ENCODE data around the gene SELPLG. TPM values are rescaled to one million over a fixed set of nuclear protein-coding genes. Genes with fewer than 3 reads are reported as not detected.
"Not testable (repeated sequence)": the region's sequence is repeated elsewhere in the genome, so short reads cannot be mapped to it uniquely, and the experiment has no call there.

SELPLG gene
- total RNA-seq, 1 donor from 2014 or later: 51.9 TPM

DNA sequence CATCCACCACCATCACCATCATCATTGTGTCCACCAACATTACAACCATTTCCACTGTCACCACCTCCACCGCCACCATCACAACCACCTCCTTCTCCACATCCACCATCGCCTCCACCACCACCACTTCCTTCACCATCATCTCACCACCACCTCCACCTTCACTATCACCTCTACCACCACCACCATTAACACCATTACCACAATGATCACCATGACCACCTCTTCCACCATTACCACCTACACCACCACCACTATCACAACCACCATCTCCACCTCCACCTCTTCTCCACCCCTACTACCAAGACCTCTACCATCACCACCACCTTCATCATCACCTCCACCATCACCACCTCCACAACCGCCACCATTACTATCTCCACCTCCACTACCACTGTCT, 54.9 kb downstream of the SELPLG start:
- intact Hi-C loops (cut with micrococcal nuclease): no loop called here
- peaks cover 15% of the 10 kb centered on the region for H3K9me3 Mint-ChIP-seq
- peaks cover 30% of the 10 kb centered on the region for H3K4me1 Mint-ChIP-seq (ENCODE audit: low read depth)
- DNase-seq (ENCODE audit: low spot score): no peak
- no peak overlapping the region for H3K4me3 Mint-ChIP-seq
- H3K27ac Mint-ChIP-seq: peak overlapping the region; percentile 47
- H3K36me3 Mint-ChIP-seq (ENCODE audit: low read depth): peaks cover 9% of the 10 kb centered on the region
- peaks cover 5% of the 10 kb centered on the region for H3K27me3 Mint-ChIP-seq (ENCODE audit: insufficient read depth)

GRCh38 chr12:108578264-108578663, 55.4 kb downstream of the SELPLG start:
- H3K27me3 Mint-ChIP-seq (ENCODE audit: insufficient read depth): peaks cover 5% of the 10 kb centered on the region
- peak overlapping the region; percentile 42 for H3K27ac Mint-ChIP-seq
- H3K4me1 Mint-ChIP-seq (ENCODE audit: low read depth): peaks cover 35% of the 10 kb centered on the region
- H3K9me3 Mint-ChIP-seq: peaks cover 15% of the 10 kb centered on the region
- intact Hi-C loops (cut with micrococcal nuclease): no loop called here
- no peak overlapping the region for H3K4me3 Mint-ChIP-seq
- peaks cover 9% of the 10 kb centered on the region for H3K36me3 Mint-ChIP-seq (ENCODE audit: low read depth)
- no peak for DNase-seq (ENCODE audit: low spot score)

- Mint-ChIP-seq H3K27ac (no peak overlapping the region), H3K27me3 (ENCODE audit: insufficient read depth) (peaks cover 4% of the 10 kb centered on the region), H3K4me3 (no peak overlapping the region), H3K9me3 (peaks cover 15% of the 10 kb centered on the region), H3K36me3 (ENCODE audit: low read depth) (peaks cover 9% of the 10 kb centered on the region), H3K4me1 (ENCODE audit: low read depth) (peaks cover 43% of the 10 kb centered on the region)
- intact Hi-C loops (cut with micrococcal nuclease): no loop called here
- DNase-seq (ENCODE audit: low spot score): no peak
These were observed 56.2 kb downstream of the SELPLG start for GRCh38 chr12:108577458-108577857.

GRCh38 chr12:108576660-108577234, 56.9 kb downstream of the SELPLG start:
- peaks cover 4% of the 10 kb centered on the region for H3K27me3 Mint-ChIP-seq (ENCODE audit: insufficient read depth)
- H3K4me1 Mint-ChIP-seq (ENCODE audit: low read depth): peaks cover 50% of the 10 kb centered on the region
- H3K9me3 Mint-ChIP-seq: peaks cover 15% of the 10 kb centered on the region
- peaks cover 9% of the 10 kb centered on the region for H3K36me3 Mint-ChIP-seq (ENCODE audit: low read depth)
- intact Hi-C loops (cut with micrococcal nuclease): no loop called here
- no peak overlapping the region for H3K4me3 Mint-ChIP-seq
- no peak for DNase-seq (ENCODE audit: low spot score)
- H3K27ac Mint-ChIP-seq: no peak overlapping the region

- peaks cover 15% of the 10 kb centered on the region for H3K9me3 Mint-ChIP-seq
- peaks cover 60% of the 10 kb centered on the region for H3K4me1 Mint-ChIP-seq (ENCODE audit: low read depth)
- H3K27ac Mint-ChIP-seq: no peak overlapping the region
These were observed 58.3 kb downstream of the SELPLG start for GRCh38 chr12:108575199-108575912.

GRCh38 chr12:108574276-108574675, 59.4 kb downstream of the SELPLG start:
- Mint-ChIP-seq H3K4me1 (ENCODE audit: low read depth) (peaks cover 59% of the 10 kb centered on the region), H3K9me3 (peaks cover 15% of the 10 kb centered on the region), H3K36me3 (ENCODE audit: low read depth) (peaks cover 12% of the 10 kb centered on the region)
- H3K27ac Mint-ChIP-seq; H3K27me3 Mint-ChIP-seq (ENCODE audit: insufficient read depth); H3K4me3 Mint-ChIP-seq; DNase-seq (ENCODE audit: low spot score); intact Hi-C loops (cut with micrococcal nuclease): not testable (repeated sequence)

More at GRCh38 chr12:108575199-108575912, 58.3 kb downstream of the SELPLG start:
- intact Hi-C loops (cut with micrococcal nuclease): no loop called here
- H3K27me3 Mint-ChIP-seq (ENCODE audit: insufficient read depth): peaks cover 4% of the 10 kb centered on the region
- no peak overlapping the region for H3K4me3 Mint-ChIP-seq
- no peak for DNase-seq (ENCODE audit: low spot score)
- peaks cover 9% of the 10 kb centered on the region for H3K36me3 Mint-ChIP-seq (ENCODE audit: low read depth)

GRCh38 chr12:108573317-108573716, 60.4 kb downstream of the SELPLG start:
- H3K27ac Mint-ChIP-seq: no peak overlapping the region
- intact Hi-C loops (cut with micrococcal nuclease): loop anchor here (1.0 kb wide), 1 partner anchor 11 kb away; the partner anchor contains the start of gene ISCU
- H3K36me3 Mint-ChIP-seq (ENCODE audit: low read depth): peaks cover 12% of the 10 kb centered on the region
- peaks cover 60% of the 10 kb centered on the region for H3K4me1 Mint-ChIP-seq (ENCODE audit: low read depth)
- no peaks in the 10 kb centered on the region for H3K27me3 Mint-ChIP-seq (ENCODE audit: insufficient read depth)
- H3K4me3 Mint-ChIP-seq: no peak overlapping the region
- H3K9me3 Mint-ChIP-seq: peaks cover 6% of the 10 kb centered on the region
- no peak for DNase-seq (ENCODE audit: low spot score)

DNA sequence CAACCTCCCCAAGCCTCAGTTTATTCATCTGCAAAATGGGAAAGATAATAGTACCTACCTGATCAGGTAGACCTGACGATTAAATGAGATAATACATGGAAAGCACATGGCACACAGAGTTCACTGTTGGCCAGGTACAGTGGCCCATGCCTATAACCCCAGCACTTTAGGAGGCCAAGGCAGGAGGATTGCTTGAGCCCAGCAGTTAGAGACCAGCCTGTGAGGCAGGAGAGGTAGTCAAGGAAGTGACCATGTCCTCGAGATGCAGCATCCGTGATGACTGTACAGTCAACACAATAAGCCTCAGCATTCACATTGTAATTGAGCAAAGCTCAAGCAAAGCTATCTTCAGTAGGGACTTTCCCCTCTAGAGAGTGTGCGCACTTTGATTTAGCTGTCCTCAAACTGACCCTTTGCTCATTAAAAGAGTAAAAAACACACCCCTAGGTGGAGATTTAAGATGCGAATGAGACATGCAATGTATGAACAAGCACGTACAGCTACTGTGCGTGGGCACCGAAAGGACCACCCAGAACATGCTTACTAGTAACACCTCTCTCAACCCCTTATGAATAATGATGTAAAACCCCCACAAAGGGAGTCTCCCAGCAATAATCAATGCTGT, 61.4 kb downstream of the SELPLG start:
- no peak overlapping the region for H3K27ac Mint-ChIP-seq
- no peak overlapping the region for H3K4me3 Mint-ChIP-seq
- intact Hi-C loops (cut with micrococcal nuclease): no loop called here
- H3K4me1 Mint-ChIP-seq (ENCODE audit: low read depth): peaks cover 71% of the 10 kb centered on the region
- peaks cover 19% of the 10 kb centered on the region for H3K36me3 Mint-ChIP-seq (ENCODE audit: low read depth)
- no peak for DNase-seq (ENCODE audit: low spot score)
- no peaks in the 10 kb centered on the region for H3K27me3 Mint-ChIP-seq (ENCODE audit: insufficient read depth)
- no peaks in the 10 kb centered on the region for H3K9me3 Mint-ChIP-seq

Other genes starting within 250 kb of the SELPLG start
- 6.1 and 6.8 TPM in 2 replicates for gene FICD, start 118.6 kb downstream of the SELPLG start, total RNA-seq
- gene SART3, start 72.7 kb downstream of the SELPLG start, total RNA-seq: 83.3 and 96.4 TPM in 2 replicates
- gene ISCU, start 71.3 kb downstream of the SELPLG start, total RNA-seq: 73.8 and 74.9 TPM in 2 replicates
- gene TMEM119, start 35.8 kb downstream of the SELPLG start, total RNA-seq: 0.12 TPM in 1 of 2 replicates, not detected in the other
- 46.1 and 49.7 TPM in 2 replicates for gene CORO1C, start 97.6 kb upstream of the SELPLG start, total RNA-seq
- 25.6 and 26.6 TPM in 2 replicates for gene SSH1, start 223.7 kb upstream of the SELPLG start, total RNA-seq
- not detected in 2 replicates for gene DAO, start 246.2 kb upstream of the SELPLG start, total RNA-seq